Activated CD4-positive, alpha-beta T cell treated with anti-CD3 and anti-CD28 coated beads, Interleukin-10, Interleukin-2, amounts not matched to agents 100 ng/mL and 50 ng/mL, durations not matched to agents 16 hours and 8 hours (primary cell): ENCODE measurements around the gene CCDC54.
A peak's percentile ranks its signal among the peaks of the same experiment; 100 is the strongest.

Experiments used
- DNase-seq: peaks from one replicate; pipeline ENCODE4 v3.0.0-alpha.2; 2020

CCDC54 gene

GRCh38 chr3:107394502-107394901, 17.3 kb downstream of the CCDC54 start:
- DNase-seq: no peak

GRCh38 chr3:107395066-107395465, 17.8 kb downstream of the CCDC54 start:
- DNase-seq: no peak

- no peak for DNase-seq
Observed at GRCh38 chr3:107401301-107401700, 24.1 kb downstream of the CCDC54 start.

GRCh38 chr3:107402214-107402613, 25.0 kb downstream of the CCDC54 start:
- no peak for DNase-seq

- no peak for DNase-seq
Observed at GRCh38 chr3:107404727-107405469, 27.7 kb downstream of the CCDC54 start.

- no peak for DNase-seq
Observed at GRCh38 chr3:107407355-107407754, 30.1 kb downstream of the CCDC54 start.

GRCh38 chr3:107408513-107408912, 31.3 kb downstream of the CCDC54 start:
- DNase-seq: no peak

GRCh38 chr3:107409365-107409764, 32.1 kb downstream of the CCDC54 start:
- DNase-seq: no peak

GRCh38 chr3:107410606-107411005, 33.4 kb downstream of the CCDC54 start:
- DNase-seq: no peak

GRCh38 chr3:107411056-107411455, 33.8 kb downstream of the CCDC54 start:
- DNase-seq: no peak

GRCh38 chr3:107411779-107412178, 34.5 kb downstream of the CCDC54 start:
- no peak for DNase-seq

GRCh38 chr3:107412376-107412775, 35.1 kb downstream of the CCDC54 start:
- no peak for DNase-seq

- no peak for DNase-seq
Observed at GRCh38 chr3:107413264-107413663, 36.0 kb downstream of the CCDC54 start.

GRCh38 chr3:107414325-107414964, 37.2 kb downstream of the CCDC54 start:
- peak; percentile 48 for DNase-seq

- no peak for DNase-seq
Observed at GRCh38 chr3:107416138-107416537, 38.9 kb downstream of the CCDC54 start.

GRCh38 chr3:107416886-107417285, 39.6 kb downstream of the CCDC54 start:
- DNase-seq: no peak

- peak; percentile 67 for DNase-seq
Observed at GRCh38 chr3:107421170-107421792, 44.0 kb downstream of the CCDC54 start.

GRCh38 chr3:107421881-107422280, 44.6 kb downstream of the CCDC54 start:
- DNase-seq: no peak

GRCh38 chr3:107425033-107425432, 47.8 kb downstream of the CCDC54 start:
- DNase-seq: no peak

- no peak for DNase-seq
Observed at GRCh38 chr3:107426223-107426622, 49.0 kb downstream of the CCDC54 start.
